HG03460 (cell line): ENCODE data around the gene ARHGAP9.
A peak's percentile ranks its signal among the peaks of the same experiment; 100 is the strongest.

Experiments used
- ATAC-seq: cut with Tn5 transposase; IDR thresholded peaks from one replicate; pipeline ENCODE4 v1.9.1; 2021; ENCODE audit not compliant: unreplicated experiment

The ARHGAP9 gene

DNA sequence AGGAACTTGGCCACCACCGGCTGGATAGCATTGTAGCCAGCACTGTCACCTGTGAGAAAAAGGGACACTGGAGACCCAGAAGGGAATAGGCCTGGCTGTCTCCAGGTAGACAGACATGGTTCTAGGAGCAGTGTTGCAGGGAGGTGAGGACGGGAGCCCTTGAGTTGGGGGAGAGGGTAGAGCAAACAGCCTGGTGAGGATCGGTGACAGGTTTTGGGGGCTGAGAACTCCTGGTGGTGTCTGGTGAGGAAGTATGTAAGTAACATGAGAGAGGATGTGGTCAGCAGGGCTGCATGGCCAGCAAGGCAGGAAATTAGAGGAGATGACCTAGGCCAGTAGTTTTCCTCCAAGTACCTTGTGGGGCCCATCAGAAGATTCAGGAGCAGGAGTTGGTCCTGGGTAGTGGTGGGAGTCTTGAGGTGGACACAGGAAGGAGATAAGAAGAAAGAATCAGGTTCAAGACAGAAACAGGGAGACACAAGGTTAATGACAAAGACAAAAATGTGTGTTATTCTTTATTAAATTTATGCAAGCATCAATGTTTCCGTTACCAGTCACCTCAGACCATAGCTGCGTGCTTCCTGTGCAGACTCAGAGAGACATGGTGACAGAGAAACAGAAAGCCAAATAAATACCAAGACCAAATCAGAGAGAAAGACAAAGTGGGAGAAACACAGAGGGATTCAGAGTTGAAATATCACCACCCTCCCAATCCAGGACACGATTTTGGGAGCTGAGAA lies at the start of gene ARHGAP9:
ARHGAP9 (minus strand) TSS at position 491 of the 740 bp plus-strand sequence; CDS start at position 31, 460 bp downstream.
- ATAC-seq: peak; percentile 40

DNA sequence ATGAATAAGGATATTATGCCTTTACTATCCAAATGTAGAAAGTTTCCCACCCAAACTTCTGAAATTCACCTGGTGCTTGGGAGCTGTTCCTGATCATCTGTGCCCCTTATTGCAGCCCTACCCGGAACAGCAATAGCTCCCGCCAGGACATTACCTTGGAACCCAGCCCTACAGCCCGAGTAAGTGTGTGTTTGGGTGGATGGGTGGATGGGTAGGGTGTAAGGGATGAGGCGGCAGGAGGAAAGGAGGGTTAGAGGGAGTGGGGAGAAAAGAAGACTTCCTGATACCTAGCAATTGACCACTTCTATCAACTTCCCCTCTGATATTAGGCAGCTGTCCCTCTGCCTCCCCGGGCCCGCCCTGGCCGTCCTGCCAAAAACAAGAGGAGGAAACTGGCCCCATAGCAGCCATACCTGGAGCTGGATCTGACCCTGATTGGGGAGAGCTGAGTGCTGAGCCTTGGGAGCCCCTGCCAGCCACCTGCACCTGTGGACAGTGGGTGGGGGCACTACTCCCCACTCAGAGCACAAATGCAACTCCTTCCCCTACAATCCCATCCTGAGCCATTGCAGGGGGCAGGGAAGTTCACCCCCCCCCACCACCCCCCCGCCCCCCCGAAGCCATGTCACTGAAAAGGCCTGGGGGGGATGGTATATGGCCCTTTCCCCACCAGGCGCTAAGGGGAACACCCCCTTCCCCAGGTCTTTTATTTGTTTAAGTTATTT lies 49.3 kb upstream of the ARHGAP9 start:
- ATAC-seq: no peak

DNA sequence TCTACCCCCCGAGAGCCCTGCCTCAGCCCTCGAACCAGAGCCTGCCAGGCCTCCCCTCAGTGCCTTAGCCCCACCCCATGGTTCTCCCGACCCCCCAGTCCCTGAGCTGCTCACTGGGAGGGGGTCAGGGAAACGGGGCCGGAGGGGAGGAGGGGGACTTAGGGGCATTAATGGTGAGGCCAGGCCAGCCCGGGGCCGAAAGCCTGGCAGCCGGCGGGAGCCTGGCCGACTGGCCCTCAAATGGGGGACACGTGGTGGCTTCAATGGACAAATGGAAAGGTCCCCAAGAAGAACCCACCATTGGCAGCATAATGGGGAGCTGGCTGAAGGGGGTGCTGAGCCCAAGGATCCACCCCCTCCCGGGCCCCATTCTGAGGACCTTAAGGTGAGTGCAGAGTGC lies 48.5 kb upstream of the ARHGAP9 start:
- ATAC-seq: no peak

DNA sequence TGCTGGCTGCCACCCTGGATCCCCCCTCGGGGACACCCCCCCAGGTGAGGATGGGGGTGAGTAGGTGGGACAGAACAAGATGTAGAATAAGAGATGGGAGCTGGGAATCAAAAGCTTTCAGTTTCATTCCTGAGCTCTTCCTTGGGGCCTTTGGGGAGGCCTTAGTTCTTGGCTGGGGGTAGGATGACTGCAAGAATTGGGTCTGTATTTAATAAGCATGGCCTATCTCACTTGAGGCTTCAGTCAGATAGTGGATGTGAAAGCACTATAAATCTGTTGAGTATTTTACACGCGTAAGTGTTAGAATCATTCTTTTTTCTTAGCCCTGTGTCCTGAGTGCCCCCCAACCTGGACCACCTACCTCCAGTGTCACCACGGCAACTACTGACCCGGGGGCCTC lies 47.5 kb upstream of the ARHGAP9 start:
- no peak for ATAC-seq

DNA sequence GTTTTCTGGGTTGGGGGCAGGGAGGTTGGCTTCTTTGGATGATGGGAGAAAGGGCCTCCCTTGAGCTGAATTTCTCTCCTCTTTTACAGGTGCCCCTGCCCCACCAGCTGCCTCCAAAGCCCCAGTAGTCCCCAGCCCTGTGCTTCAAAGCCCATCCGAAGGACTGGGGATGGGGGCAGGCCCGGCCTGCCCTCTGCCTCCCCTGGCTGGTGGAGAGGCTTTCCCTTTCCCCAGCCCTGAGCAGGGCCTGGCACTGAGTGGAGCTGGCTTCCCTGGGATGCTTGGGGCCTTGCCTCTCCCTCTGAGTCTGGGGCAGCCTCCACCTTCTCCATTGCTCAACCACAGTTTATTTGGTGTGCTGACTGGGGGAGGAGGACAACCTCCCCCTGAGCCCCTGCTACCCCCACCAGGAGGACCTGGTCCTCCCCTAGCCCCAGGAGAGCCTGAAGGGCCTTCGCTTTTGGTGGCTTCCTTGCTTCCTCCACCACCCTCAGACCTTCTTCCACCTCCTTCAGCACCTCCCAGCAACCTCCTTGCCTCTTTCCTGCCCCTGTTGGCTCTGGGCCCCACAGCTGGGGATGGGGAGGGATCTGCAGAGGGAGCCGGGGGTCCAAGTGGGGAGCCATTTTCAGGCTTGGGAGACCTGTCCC lies 46.9 kb upstream of the ARHGAP9 start:
- ATAC-seq: no peak

DNA sequence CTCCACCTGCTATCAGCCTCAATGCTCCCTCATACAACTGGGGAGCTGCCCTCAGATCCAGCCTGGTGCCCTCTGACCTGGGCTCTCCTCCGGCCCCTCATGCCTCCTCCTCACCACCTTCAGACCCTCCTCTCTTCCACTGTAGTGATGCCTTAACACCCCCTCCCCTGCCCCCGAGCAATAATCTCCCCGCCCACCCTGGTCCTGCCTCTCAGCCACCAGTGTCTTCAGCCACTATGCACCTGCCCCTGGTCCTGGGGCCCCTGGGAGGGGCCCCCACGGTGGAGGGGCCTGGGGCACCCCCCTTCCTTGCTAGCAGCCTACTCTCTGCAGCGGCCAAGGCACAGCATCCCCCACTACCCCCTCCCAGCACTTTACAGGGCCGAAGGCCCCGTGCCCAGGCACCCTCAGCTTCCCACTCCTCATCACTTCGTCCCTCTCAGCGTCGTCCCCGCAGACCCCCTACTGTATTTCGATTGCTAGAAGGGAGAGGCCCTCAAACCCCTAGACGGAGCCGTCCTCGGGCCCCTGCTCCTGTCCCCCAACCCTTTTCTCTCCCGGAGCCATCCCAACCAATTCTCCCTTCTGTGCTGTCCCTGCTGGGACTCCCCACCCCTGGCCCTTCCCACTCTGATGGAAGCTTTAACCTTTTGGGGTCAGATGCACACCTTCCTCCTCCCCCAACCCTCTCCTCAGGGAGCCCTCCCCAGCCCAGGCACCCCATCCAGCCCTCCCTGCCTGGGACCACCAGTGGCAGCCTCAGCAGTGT lies 46.1 kb upstream of the ARHGAP9 start:
- no peak for ATAC-seq

DNA sequence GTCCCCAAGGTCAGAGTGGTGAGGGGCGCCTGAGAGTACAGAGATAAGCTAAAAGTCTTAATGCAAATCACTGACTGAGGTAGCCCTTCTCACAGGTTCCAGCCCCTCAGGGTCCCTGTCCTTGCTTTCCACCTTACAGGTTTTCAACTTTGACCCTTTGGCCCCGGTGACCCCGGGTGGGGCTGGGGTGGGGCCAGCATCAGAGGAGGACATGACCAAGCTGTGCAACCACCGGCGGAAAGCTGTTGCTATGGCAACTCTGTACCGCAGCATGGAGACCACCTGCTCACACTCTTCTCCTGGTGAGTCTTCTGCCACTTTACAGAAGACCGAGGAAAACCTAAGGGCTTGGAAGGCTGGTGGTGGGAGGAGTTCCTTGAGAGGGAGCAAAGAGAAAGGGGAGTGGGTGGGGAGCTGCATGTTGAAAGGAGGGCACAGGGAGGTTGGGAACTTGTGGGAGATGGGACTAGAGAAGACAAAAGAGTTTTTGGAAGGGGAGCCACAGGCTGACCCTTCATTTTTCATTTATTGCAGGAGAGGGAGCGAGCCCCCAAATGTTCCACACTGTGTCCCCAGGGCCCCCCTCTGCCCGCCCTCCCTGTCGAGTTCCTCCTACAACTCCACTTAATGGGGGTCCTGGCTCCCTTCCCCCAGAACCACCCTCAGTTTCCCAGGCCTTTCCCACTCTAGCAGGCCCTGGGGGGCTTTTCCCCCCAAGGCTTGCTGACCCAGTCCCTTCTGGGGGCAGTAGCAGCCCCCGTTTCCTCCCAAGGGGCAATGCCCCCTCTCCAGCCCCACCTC lies 45.3 kb upstream of the ARHGAP9 start:
- ATAC-seq: no peak

DNA sequence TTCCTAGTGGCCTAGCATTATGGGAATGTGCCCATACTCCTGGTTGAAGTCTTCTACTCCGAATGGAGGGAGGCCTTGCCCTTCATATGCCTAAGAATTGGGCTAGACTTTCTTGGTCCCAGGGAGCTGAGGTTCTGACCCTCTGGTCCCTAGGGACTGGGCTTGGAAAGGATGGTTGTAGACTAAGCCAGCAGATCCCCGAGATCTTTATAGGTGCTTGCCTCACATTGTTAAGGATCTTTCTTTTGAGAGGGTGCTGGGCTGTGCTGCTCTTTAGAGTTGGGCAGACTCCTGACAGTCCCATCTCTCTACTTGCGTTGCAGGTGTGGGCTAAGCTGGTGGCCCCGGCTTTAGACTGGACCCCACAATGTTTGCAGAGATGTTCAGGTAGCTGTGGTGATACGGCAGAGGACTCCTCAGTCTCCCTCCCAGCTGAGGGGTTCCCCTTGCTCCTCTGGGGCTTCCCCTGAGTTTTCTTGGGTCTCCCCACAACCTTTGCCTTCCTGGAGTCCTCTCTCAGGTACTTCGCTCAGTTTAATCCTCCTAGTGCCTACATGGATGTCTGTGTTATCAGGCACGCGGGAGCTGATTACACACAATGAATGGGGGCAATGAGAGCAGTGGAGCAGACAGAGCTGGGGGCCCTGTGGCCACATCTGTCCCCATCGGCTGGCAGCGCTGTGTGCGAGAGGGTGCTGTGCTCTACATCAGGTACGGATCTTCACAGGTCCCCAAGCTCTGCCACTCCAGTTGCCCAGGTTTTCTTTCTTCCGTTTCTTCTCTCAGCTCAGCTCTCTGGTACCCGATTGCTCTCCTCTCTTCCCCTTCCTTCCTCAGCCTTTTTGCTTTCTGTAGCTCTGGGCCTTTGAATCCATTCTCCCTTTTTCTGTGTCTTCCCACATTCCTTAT lies 44.3 kb upstream of the ARHGAP9 start:
- no peak for ATAC-seq

DNA sequence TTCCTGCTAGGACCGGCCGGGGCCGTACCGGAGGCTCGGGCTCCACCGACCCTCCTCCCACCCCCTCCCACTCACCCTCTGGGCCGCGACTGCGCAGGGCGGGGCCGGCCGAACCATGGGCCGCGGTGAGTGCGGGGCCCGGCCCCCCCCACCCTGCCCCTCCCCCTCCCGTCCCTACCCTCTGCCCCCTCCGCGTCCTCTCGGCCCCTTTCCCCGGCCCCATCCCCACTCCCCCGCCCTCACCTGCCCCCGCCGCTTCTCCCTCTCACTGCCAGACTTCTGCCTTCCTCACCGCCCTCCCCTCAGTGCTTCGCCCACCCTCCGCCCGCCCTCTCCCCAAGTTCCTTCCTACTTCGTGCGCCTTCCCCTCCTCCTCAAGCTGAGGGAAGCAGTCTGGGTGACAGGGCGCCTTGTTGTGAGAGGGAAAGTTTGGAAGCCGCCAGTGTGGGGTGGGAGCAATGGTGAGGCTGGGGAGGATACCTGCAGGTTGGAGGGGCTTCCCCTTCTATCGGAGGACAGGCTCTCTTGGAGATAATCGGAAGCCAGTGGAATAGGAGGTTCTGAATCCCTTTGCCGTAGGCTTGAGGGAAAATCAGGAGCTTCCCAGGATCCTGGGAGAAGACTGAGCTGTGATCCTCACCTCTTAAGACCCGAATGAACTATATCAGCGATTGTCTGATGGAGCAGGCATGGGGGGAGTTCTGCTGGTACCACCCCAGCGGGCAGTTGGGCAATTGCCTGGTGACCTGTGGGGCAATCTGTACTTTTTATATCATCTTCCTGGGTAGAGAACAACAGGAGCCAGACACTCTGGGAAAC lies 43.4 kb upstream of the ARHGAP9 start:
- no peak for ATAC-seq

DNA sequence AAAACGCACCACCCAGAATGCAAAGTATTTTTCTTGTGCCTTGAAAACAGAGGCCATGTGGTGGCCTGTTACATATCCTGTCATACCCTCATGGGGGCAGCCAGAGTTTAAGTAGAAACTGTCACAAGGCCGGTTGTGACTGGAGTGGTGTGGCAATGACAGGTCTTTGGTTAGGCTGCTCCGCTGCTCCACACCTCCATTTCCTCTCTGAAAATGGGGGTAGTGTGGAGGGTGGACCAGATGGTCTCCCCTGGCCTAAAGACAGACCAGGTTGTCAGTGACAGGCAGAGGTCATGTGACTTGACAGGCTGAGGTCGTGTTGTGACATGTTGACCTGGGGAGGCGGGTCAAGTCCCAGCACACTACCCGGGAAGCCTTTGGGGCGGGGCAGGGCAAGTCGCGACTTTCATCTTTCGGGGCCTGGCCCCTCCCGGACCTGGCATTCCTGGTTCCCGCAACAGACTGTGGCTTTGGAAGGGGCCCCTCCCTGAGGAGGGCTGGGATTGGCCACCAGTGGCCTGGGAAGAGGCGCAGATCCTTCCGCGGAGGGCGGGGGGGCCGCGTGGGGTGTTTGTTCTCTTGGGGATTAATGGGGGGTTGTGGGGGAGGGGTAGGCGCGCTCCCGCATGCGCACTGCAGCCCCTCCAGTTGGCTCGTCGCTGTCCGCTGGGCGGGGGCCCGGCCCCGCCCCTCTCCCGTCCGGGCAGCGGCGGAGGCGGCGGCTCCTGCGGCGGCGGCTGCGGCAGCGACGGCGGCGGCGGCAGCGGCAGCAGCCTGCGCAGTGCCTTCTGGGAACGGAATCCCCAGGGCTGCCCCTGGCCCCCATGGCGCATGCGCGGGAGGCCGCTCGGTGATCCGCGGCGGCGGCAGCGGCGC lies 42.6 kb upstream of the ARHGAP9 start, which contains the start of gene MBD6:
MBD6 (plus strand) TSS at position 814 of the 876 bp plus-strand sequence. CDS start 1,480 bp downstream, outside the sequence.
- ATAC-seq: peak; percentile 33

DNA sequence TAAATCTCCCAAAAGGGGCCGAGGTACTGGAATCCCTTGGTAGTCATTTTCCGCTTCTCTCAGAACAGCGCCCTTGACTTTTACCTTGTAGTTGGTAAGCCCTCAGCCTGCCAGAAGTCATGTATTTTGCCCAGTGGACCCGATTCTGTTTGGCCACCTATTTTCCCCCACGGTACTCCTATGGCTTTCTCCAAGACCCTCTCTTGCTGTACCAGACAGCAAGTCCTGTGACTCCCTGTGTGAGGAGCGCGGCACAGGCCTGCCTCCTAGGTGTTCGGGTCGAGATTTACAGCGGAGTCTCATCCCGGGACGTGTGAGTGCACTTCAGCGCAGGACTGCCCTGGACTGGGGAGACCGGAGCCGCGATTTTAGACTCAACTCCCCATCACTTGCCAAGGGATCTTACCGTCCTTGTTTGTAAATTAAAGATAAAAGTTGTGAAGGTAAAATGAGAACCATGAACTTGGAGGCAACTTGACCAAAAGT lies 41.9 kb upstream of the ARHGAP9 start:
- ATAC-seq: no peak

DNA sequence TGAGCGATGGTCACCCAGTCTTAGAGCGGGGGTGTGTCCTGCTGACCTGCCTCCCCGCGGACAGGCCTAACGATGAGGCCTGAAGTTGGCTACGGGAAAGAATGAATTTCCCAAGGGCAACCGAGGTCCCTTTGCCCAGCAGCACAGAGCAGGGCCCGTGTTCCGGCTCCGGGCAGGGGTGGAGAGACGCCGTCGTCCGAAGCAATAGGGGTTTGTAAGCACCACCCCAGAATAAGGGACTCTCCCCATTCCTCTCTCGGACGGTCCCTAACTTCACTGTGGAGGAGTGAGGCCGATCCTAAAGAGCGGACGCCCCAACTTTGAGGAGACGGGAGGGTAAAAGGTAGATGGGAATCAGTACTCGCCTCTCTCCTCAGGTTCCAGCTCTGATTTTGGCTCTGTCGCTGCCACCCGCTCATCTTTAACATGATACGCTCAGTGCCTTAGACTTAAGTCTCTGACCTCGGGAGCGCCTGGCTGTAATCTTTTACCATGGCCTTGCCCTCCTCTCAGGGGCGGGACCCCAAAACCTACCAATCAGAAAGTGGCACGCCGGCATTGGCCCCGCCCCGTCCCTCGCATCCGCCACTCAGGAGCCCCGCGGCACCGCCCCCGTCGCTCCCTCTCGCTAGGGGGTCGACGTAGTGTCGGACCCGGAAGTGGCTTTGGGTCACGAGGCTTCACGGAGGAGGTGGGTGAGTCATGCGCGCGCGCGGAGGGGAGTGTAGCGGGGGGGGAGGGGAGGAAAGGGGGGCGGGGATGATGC lies 40.6 kb upstream of the ARHGAP9 start, which contains the start of gene DDIT3:
DDIT3 (minus strand) TSS at position 462 of the 766 bp plus-strand sequence. CDS start 3,108 bp downstream, outside the sequence.
- ATAC-seq: peak; percentile 66

DNA sequence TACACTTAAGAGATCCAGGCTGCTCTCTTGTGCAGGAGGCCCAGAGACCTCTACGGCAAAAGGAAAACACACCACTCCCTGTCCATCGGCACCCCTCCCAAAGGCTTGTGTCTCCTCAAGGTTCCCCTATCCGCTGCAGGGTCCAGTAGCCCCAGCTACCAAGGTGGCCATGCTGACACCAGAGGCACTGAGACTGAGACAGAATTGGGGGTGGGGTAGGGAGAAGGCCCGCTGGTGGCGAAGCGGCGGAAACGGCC lies 40.1 kb upstream of the ARHGAP9 start:
- peak; percentile 4 for ATAC-seq

DNA sequence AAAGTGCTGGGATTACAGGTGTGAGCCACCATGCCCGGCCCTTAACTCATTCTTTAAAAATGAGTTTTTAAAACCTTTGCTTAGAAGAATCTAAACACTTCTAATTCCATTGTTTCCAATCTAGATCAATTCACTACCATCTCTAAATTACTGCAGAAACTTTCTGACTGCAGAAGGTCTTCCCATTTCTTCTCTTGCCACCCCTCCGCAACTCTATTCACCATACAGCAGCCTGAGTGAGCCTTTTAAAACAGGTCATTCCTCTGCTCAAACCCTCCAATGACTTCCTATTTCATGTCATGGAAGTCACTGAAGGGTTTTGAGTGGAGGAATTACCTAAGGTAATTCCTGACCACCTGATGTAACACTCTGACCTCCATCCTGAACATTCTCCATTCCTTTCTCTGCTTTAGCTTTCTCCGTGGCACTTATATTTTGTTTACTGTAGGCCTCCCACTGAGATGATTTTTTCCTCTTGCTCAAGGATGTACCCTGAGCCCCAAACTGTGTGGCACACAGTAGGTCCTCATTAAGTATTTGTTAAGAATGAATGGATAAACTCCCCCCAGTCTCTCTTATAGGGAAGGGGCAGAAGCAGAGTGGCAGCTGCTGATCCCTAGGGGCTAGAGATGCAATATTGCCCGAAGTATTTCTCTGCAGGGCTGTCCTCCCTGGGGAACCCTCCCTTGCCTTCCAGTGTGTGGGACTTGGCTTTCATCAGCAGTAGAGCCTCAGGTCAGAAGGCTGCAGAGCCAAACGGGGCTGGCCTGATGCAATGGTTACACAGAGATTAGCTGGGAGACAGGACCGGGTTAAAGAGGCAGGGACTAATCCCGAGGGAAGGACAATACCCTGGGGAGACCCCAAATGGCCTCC lies 39.5 kb upstream of the ARHGAP9 start:
- ATAC-seq: no peak

DNA sequence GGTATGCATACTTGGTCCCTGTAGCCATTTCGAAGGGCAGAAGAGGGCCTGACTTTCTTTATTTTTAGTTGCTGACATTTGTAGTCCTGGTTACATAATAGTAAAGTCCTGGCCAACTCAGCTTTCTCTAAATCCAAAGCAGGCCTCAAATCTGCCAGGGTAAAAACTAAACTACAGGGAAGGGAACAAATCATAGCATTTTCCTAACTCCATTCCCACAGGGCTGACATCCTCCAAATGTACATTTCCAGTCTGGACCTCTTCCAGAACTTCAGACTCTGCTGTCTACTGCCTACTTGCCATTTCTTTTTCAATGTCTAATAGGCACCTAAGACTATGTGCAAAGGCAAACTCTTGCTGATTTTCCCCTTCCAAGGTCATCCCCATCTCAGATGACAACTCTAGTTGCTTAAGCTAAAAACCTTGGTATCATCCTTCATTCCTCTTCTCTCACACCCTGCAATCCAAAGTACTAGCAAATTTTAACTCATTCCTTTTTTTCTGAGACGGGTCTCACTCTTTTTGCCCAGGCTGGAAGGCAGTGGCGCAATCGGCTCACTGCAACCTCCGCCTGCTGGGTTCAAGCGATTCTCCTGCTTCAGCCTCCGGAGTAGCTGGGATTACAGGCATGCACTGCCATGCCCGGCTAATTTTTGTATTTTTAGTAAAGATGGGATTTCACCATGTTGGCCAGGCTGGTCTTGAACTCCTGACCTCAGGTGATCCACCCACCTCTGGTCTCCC lies 38.7 kb upstream of the ARHGAP9 start:
- ATAC-seq: no peak
